B cell (primary cell): ENCODE results near the gene DBF4B. TPM values are rescaled to one million over a fixed set of nuclear protein-coding genes. Genes with fewer than 3 reads are reported as not detected.
A peak's percentile ranks its signal among the peaks of the same experiment; 100 is the strongest.

Source experiments
- ATAC-seq: fragments of 200-7000 bp; cut with Tn5 transposase; one replicate; pipeline ENCODE4 v1.10.0; 2021; ENCODE audit warnings: low read depth, mild to moderate bottlenecking, moderate number of reproducible peaks, moderate library complexity
- CTCF ChIA-PET: fragments of 350-600 bp; sonication (Branson Sonifier 250); formaldehyde crosslinking; loops from one replicate; lab custom pipeline; 2021; ENCODE audit warnings: antibody characterized with exemption, inconsistent platforms; lab: Charles Lee
- POLR2A ChIA-PET: fragments of 350-600 bp; sonication (Branson Sonifier 250); formaldehyde crosslinking; loops from one replicate; lab custom pipeline; 2021; ENCODE audit warnings: antibody characterized with exemption; lab: Charles Lee
- DNase-seq: peaks from one replicate; pipeline ENCODE4 v3.0.0; 2013
- H2AFZ ChIP-seq: 2 replicates; pipeline ENCODE4 v1.6.1; 2012; ENCODE audit warnings: mild to moderate bottlenecking, low read depth, low read length; ENCODE audit not compliant: insufficient read depth, poor library complexity, severe bottlenecking
- H3K27ac ChIP-seq, 2 donors: 1 replicate in 1 of 2; 2 replicates in 1 of 2; pipeline ENCODE4 v1.5.1; 2012 to 2013; ENCODE audit warnings: low read length in 2 of 2, mild to moderate bottlenecking in 2 of 2, moderate library complexity in 1 of 2
- H3K27me3 ChIP-seq, 4 experiments: fragments of 200-600 bp in 1 of 4; sonication (generic) in 1 of 4; replicated peaks in 1 of 4; 1 replicate in 2 of 4; 2 replicates in 2 of 4; pipeline versions ENCODE4 v1.6.1 to v1.7.0; 2013 to 2016; ENCODE audit warnings: low read length in 3 of 4, mild to moderate bottlenecking in 2 of 4, mixed read lengths in 1 of 4, moderate library complexity in 1 of 4; ENCODE audit not compliant: insufficient read depth in 4 of 4, control insufficient read depth in 3 of 4; ENCODE audit errors: control extremely low read depth in 1 of 4
- H3K36me3 ChIP-seq, 2 experiments: replicated peaks in 1 of 2; 1 replicate in 1 of 2; 2 replicates in 1 of 2; pipeline versions ENCODE4 v1.6.1 to v1.7.1; 2013; ENCODE audit warnings: low read length in 1 of 2; ENCODE audit not compliant: insufficient read depth in 2 of 2, control insufficient read depth in 1 of 2; ENCODE audit errors: control extremely low read depth in 1 of 2, extremely low read depth in 1 of 2
- H3K4me1 ChIP-seq, 2 donors: fragments of 200-600 bp in 1 of 2; sonication (generic) in 1 of 2; 1 replicate in 1 of 2; 2 replicates in 1 of 2; pipeline versions ENCODE4 v1.5.1 to v1.6.1; 2013 to 2017; ENCODE audit warnings: low read length in 2 of 2; ENCODE audit not compliant: control insufficient read depth in 2 of 2, insufficient read depth in 2 of 2
- H3K4me2 ChIP-seq: replicated peaks from 2 replicates; pipeline ENCODE3; 2012; ENCODE audit warnings: mild to moderate bottlenecking, low read depth, low read length; ENCODE audit not compliant: poor library complexity, severe bottlenecking
- H3K4me3 ChIP-seq, 5 experiments: fragments of 200-600 bp in 1 of 5; sonication (generic) in 1 of 5; 1 replicate in 3 of 5; 2 replicates in 2 of 5; pipeline versions ENCODE4 v1.5.1 to v1.7.0; 2011 to 2016; ENCODE audit warnings: low read length in 4 of 5, mild to moderate bottlenecking in 4 of 5, low read depth in 2 of 5, control low read depth in 1 of 5, moderate library complexity in 1 of 5; ENCODE audit not compliant: insufficient read depth in 1 of 5; ENCODE audit errors: control extremely low read depth in 1 of 5, extremely low read depth in 1 of 5
- H3K79me2 ChIP-seq: fragments of 200-600 bp; sonication (generic); one replicate; pipeline ENCODE4 v1.6.0; 2016; ENCODE audit warnings: low read length; ENCODE audit not compliant: control insufficient read depth, insufficient read depth
- H3K9ac ChIP-seq: fragments of 200-600 bp; sonication (generic); 2 replicates; pipeline ENCODE4 v1.6.1; 2017; ENCODE audit warnings: mild to moderate bottlenecking, low read length, moderate library complexity
- H3K9me3 ChIP-seq, 3 donors: one replicate each; pipeline versions ENCODE4 v1.6.1 to v1.7.1; 2013; ENCODE audit warnings: low read length in 2 of 3; ENCODE audit not compliant: control insufficient read depth in 2 of 3, insufficient read depth in 1 of 3; ENCODE audit errors: control extremely low read depth in 1 of 3
- H4K20me1 ChIP-seq: 2 replicates; pipeline ENCODE4 v1.6.0; 2012; ENCODE audit warnings: mild to moderate bottlenecking, low read length; ENCODE audit not compliant: insufficient read depth, control insufficient read depth, poor library complexity, severe bottlenecking
- H3K27ac Mint-ChIP-seq: one replicate; pipeline ENCODE4 v1.8.0; 2021; ENCODE audit warnings: mixed read lengths
- H3K27me3 Mint-ChIP-seq: one replicate; pipeline ENCODE4 v1.8.0; 2021; ENCODE audit warnings: mixed read lengths
- H3K4me1 Mint-ChIP-seq: one replicate; pipeline ENCODE4 v1.8.0; 2021; ENCODE audit warnings: mixed read lengths
- H3K4me3 Mint-ChIP-seq: one replicate; pipeline ENCODE4 v1.8.0; 2021; ENCODE audit warnings: mixed read lengths
- H3K9me3 Mint-ChIP-seq: one replicate; pipeline ENCODE4 v1.8.0; 2022; ENCODE audit warnings: mixed read lengths; ENCODE audit not compliant: insufficient read depth
- CTCF ChIP-seq: fragments of 200-600 bp; IDR thresholded peaks from one replicate; pipeline ENCODE4 v1.8.0; 2022; ENCODE audit warnings: antibody characterized with exemption, mild to moderate bottlenecking
- EZH2 ChIP-seq: IDR thresholded peaks from 2 replicates; pipeline ENCODE4 v1.6.1; 2012; ENCODE audit warnings: borderline replicate concordance, low read depth, mild to moderate bottlenecking, moderate library complexity, low read length; ENCODE audit not compliant: insufficient read depth, poor library complexity, severe bottlenecking
- WGBS: methylation state at CpG from one replicate; pipeline ENCODE4 v1.1.5; 2013; ENCODE audit warnings: missing lambda C conversion rate; ENCODE audit not compliant: insufficient coverage; 5-methylcytosine and 5-hydroxymethylcytosine counted together
- intact Hi-C: fragments of 100-400 bp; cut with micrococcal nuclease; formaldehyde crosslinking; loops from one replicate; pipeline ENCODE4 v1.10.0; 2022
- polyA plus RNA-seq: library from polyadenylated mRNA; depleted of rRNA; stranded (reverse); fragments of >200 nt; gene quantifications from 2 replicates; pipeline ENCODE4 v1.2.3, GENCODE V29; 2012
- total RNA-seq, 2 donors: library from RNA; stranded (reverse); fragments of 120-200 nt in 1 of 2; gene quantifications; 1 replicate in 1 of 2; 2 replicates in 1 of 2; pipeline versions ENCODE4 v1.2.3 to v1.2.4, GENCODE V29; 2013 to 2022

Gene DBF4B
- total and polyA plus RNA-seq, 2 donors (not counting 1 experiment from before 2014, with no cell fraction given): 10.9 to 15.9 TPM

DNA sequence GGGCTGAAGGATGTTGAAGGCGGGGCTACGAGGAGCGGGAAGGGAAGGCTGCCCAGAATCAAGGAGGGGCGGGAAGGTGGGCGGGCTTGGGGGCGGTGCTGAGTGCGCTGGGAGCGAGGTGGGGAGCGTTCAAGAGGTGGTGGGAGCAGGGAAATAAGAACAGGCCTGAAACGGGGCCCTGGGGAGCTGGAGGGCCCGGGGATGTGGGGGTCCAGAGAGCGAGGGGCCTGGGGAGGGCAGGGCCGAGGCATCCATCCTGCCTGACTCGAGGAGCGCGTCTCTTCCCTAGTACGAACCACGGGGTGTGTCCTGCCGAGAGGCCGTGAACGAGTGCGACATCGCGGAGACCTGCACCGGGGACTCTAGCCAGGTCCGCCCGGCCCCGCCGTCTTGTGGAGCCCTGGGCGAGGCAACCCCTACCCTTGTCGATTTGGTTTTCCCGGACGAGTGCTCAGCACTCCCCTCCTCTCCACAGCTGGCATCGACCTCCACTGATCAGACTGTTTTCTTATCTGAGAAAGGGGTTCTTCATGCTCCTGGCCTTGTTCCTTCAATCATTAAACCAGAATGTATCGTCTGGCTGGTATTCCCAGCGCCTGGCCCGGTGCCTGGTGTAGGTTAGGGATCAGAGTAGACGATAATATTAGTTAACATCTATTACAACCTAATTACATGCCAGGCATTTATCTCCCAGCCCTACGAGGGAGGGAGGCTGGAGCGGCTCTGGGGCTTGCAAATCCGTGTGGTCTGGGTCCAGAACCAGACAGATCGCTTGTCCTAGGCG lies 67.6 kb downstream of the DBF4B start:
- ATAC-seq (peak; percentile 3), DNase-seq (no peak)
- Histone ChIP-seq H3K27me3 (peaks cover 0 to 36% (median 4%) of the 10 kb centered on the region in 4 experiments), H3K36me3 (no peaks in the 10 kb centered on the region), H3K4me3 (peak overlapping the region in 4 of 5 experiments; percentile 53 to 70 (median 68)), H4K20me1 (no peaks in the 10 kb centered on the region), H3K9ac (peak overlapping the region; percentile 76), H3K4me2 (peak overlapping the region; percentile 100), H3K4me1 (peaks cover 17 to 26% of the 10 kb centered on the region in 2 donors), H3K9me3 (peaks cover 0 to 8% (median 0%) of the 10 kb centered on the region in 3 donors), H3K27ac (no peak overlapping the region), H3K79me2 (no peaks in the 10 kb centered on the region), H2AFZ (peak overlapping the region; percentile 91)
- peak overlapping the region; percentile 92 for H3K4me3 Mint-ChIP-seq
- WGBS: 11% methylated on average over 34 of the region's 43 CpGs
- H3K27ac Mint-ChIP-seq: peak overlapping the region; percentile 47
- intact Hi-C loops: loop anchor here (1.0 to 2.0 kb wide), 6 partner anchors 89 to 421 kb away; partner anchors contain the start of genes DCAKD and GPATCH8
- ChIA-PET POLR2A (interaction anchor here (0.6 kb wide), 1 partner anchor 555 kb away, joined by 5 read pairs; no protein-coding TSS in a partner anchor), CTCF (interaction anchor here (0.5 to 11.1 kb wide), 17 partner anchors 9 to 571 kb away, joined by 3 to 208 read pairs (median 4); partner anchors contain the start of gene ACBD4)
- H3K27me3 Mint-ChIP-seq: peaks cover 8% of the 10 kb centered on the region
- TF ChIP-seq EZH2 (no peak), CTCF (no peak)
- peaks cover 22% of the 10 kb centered on the region for H3K4me1 Mint-ChIP-seq
- no peaks in the 10 kb centered on the region for H3K9me3 Mint-ChIP-seq
